ENCODE measurements around the gene SCYGR3. TPM values are rescaled to one million over a fixed set of nuclear protein-coding genes. Genes with fewer than 3 reads are reported as not detected.

The SCYGR3 gene
- total and polyA plus RNA-seq, 2 of the 13 experiments (the other 11 are each of a cell fraction or from before 2014, with no cell fraction given), result not detected

DNA sequence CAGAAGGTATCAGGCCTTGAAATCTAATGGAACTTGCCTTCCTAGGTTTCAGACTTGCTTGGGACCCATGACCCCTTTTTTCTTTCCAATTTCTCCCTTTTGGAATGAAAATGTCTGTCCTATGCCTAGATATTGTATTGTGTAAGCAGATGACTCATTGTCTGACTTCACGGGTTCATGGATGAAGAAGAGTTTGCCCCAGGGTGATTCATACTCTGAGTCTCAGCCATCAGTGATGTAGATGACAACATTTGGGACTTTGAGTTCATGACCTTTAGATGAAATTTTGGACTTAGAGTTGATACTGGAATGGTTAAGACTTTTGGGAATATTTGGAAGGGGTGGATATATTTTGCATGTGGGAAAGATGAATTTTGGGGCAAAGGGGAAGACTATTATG lies 40.8 kb upstream of the SCYGR3 start (continued):
- TF ChIP-seq REXO4 (CRISPR knock-in tag; IDR thresholded peaks at IDR 0.05; ENCODE audit: borderline replicate concordance), result no peak

DNA sequence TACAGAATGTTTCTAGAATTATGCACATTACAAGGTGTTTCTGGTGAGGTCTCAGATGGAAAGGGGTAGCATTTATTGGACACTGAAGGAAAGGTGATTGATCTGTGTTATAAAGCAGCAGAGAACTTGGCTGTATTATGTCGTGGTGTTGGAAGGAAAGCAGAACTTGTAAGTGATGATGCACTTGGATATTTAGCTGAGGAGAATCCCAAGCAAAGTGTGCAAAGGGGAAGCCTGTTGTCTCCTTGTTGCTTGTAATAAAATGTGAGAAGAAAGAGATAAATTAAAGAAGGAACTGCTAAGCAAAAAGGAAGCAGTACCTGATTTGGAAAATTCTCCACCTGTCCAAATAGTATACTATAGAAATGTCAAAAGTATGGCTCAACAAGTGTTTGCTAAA lies 39.8 kb upstream of the SCYGR3 start:
- H3K27ac ChIP-seq (ENCODE audit: extremely low read length, insufficient read depth, low read length), result no peak overlapping the region
- no peaks in the 10 kb centered on the region for H3K9me3 ChIP-seq (ENCODE audit: low read length)
- POLR2A ChIA-PET, result no interaction called here
- in situ Hi-C loops (cut with HindIII; ENCODE audit: extremely low pct_ligation_motif_present, low pct_unique_long_range_greater_than_20kb) (loop anchor here (10.0 kb wide), 2 partner anchors 230 to 250 kb away; no protein-coding TSS in a partner anchor), intact Hi-C loops (cut with micrococcal nuclease; ENCODE audit: unreplicated experiment) (loop anchor here (5.0 to 10.0 kb wide), 2 partner anchors 247 to 530 kb away; no protein-coding TSS in a partner anchor)
- H3K9ac ChIP-seq (ENCODE audit: insufficient read depth, low read depth, low read length), result no peak overlapping the region
- CTCF ChIA-PET (ENCODE audit: low intra/inter-chr PET ratio, low total read pairs), result no interaction called here
- WGBS (ENCODE audit: low lambda C conversion rate), result 83% methylated on average over 1 of the region's 1 CpG
- no peak for DNase-seq (ENCODE audit: low spot score)
- no peak overlapping the region for H2AFZ ChIP-seq (ENCODE audit: low read length)
- H3K4me2 ChIP-seq (ENCODE audit: low read depth, low read length), result no peak overlapping the region
- ATAC-seq, result no peak
- no peak for FAIRE-seq
- H3K4me1 ChIP-seq (ENCODE audit: insufficient read depth, low read length), result peaks cover 46% of the 10 kb centered on the region
- H3K27me3 ChIP-seq (ENCODE audit: control insufficient read depth in 1 of 2, insufficient read depth in 2 of 2, low read length in 2 of 2), result no peaks in the 10 kb centered on the region
- no peak overlapping the region for H3K4me3 ChIP-seq (replicated peaks in 1 of 3; ENCODE audit: insufficient read depth in 1 of 3, low read depth in 2 of 3, low read length in 3 of 3)
- TF ChIP-seq, protein P1, sequence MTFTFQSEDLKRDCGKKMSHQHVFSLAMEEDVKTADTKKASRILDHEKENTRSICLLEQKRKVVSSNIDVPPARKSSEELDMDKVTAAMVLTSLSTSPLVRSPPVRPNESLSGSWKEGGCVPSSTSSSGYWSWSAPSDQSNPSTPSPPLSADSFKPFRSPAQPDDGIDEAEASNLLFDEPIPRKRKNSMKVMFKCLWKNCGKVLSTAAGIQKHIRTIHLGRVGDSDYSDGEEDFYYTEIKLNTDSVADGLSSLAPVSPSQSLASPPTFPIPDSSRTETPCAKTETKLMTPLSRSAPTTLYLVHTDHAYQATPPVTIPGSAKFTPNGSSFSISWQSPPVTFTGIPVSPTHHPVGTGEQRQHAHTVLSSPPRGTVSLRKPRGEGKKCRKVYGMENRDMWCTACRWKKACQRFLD (CRISPR knock-in tag; IDR thresholded peaks at IDR 0.05; ENCODE audit: borderline replicate concordance), result no peak
- H3K79me2 ChIP-seq (ENCODE audit: insufficient read depth, low read length), result no peaks in the 10 kb centered on the region
- no peaks in the 10 kb centered on the region for H4K20me1 ChIP-seq (ENCODE audit: insufficient read depth, low read length)
- H3K36me3 ChIP-seq (replicated peaks in 1 of 2; ENCODE audit: control insufficient read depth in 1 of 2, insufficient read depth in 2 of 2, low read length in 2 of 2), result no peaks in the 10 kb centered on the region
- BruUV-seq (replicated peaks), result no TSS peak

DNA sequence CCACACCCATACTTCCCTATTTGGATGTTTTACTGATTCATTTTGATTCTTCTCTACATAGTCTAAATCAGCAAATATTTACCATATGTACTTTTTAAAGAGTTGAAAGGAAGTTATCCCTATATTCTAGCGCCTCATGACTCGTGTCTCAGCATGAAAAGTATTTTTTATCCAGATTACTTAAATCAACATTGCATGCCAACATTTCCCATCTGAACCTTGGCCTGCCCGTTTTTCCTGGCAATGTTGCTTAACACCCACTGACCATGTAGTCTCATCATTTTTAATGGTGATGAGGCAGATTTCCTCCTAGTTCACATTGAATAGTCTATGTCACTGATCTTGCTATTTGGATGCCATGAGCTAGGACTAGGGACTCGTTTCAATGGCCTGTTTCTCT lies 38.8 kb upstream of the SCYGR3 start:
- ATAC-seq (no peak; the same call in 1 of the 3 replicates), DNase-seq (ENCODE audit: low spot score) (peak; percentile 84), FAIRE-seq (no peak)
- Histone ChIP-seq H3K4me1 (ENCODE audit: insufficient read depth, low read length) (peaks cover 44% of the 10 kb centered on the region), H2AFZ (ENCODE audit: low read length) (no peak overlapping the region), H3K9ac (ENCODE audit: insufficient read depth, low read depth, low read length) (no peak overlapping the region), H3K4me3 (replicated peaks in 1 of 3; ENCODE audit: insufficient read depth in 1 of 3, low read depth in 2 of 3, low read length in 3 of 3) (no peak overlapping the region), H3K4me2 (ENCODE audit: low read depth, low read length) (peak overlapping the region; percentile 30), H3K9me3 (ENCODE audit: low read length) (no peaks in the 10 kb centered on the region), H3K79me2 (ENCODE audit: insufficient read depth, low read length) (no peaks in the 10 kb centered on the region), H4K20me1 (ENCODE audit: insufficient read depth, low read length) (no peaks in the 10 kb centered on the region), H3K27me3 (ENCODE audit: control insufficient read depth in 1 of 2, insufficient read depth in 2 of 2, low read length in 2 of 2) (no peaks in the 10 kb centered on the region), H3K27ac (ENCODE audit: extremely low read length, insufficient read depth, low read length) (no peak overlapping the region), H3K36me3 (replicated peaks in 1 of 2; ENCODE audit: control insufficient read depth in 1 of 2, insufficient read depth in 2 of 2, low read length in 2 of 2) (no peaks in the 10 kb centered on the region)
- intact Hi-C loops (cut with micrococcal nuclease; ENCODE audit: unreplicated experiment) (loop anchor here (5.0 to 10.0 kb wide), 2 partner anchors 246 to 529 kb away; no protein-coding TSS in a partner anchor), in situ Hi-C loops (cut with HindIII; ENCODE audit: extremely low pct_ligation_motif_present, low pct_unique_long_range_greater_than_20kb) (loop anchor here (10.0 kb wide), 2 partner anchors 231 to 249 kb away; no protein-coding TSS in a partner anchor)
- no TSS peak for BruUV-seq (replicated peaks)
- 10% methylated on average over 4 of the region's 4 CpGs for WGBS (ENCODE audit: low lambda C conversion rate)
- POLR2A ChIA-PET, result no interaction called here
- CTCF ChIA-PET (ENCODE audit: low intra/inter-chr PET ratio, low total read pairs), result interaction anchor here (1.0 kb wide), 1 partner anchor 10 kb away, joined by 3 read pairs; no protein-coding TSS in a partner anchor
- no peak for TF ChIP-seq SALL2 (CRISPR knock-in tag; IDR thresholded peaks at IDR 0.05)
- no peak for TF ChIP-seq KLF6 (CRISPR knock-in tag; IDR thresholded peaks at IDR 0.05)
- no peak for TF ChIP-seq ZNF777 (CRISPR knock-in tag; IDR thresholded peaks at IDR 0.05)
- no peak for TF ChIP-seq SP4 (CRISPR knock-in tag; IDR thresholded peaks at IDR 0.05)
- TF ChIP-seq, protein P2, sequence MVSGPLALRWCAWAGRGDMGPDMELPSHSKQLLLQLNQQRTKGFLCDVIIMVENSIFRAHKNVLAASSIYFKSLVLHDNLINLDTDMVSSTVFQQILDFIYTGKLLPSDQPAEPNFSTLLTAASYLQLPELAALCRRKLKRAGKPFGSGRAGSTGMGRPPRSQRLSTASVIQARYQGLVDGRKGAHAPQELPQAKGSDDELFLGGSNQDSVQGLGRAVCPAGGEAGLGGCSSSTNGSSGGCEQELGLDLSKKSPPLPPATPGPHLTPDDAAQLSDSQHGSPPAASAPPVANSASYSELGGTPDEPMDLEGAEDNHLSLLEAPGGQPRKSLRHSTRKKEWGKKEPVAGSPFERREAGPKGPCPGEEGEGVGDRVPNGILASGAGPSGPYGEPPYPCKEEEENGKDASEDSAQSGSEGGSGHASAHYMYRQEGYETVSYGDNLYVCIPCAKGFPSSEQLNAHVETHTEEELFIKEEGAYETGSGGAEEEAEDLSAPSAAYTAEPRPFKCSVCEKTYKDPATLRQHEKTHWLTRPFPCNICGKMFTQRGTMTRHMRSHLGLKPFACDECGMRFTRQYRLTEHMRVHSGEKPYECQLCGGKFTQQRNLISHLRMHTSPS (CRISPR knock-in tag; IDR thresholded peaks at IDR 0.05; ENCODE audit: low read depth), result no peak
- TF ChIP-seq, protein P3, sequence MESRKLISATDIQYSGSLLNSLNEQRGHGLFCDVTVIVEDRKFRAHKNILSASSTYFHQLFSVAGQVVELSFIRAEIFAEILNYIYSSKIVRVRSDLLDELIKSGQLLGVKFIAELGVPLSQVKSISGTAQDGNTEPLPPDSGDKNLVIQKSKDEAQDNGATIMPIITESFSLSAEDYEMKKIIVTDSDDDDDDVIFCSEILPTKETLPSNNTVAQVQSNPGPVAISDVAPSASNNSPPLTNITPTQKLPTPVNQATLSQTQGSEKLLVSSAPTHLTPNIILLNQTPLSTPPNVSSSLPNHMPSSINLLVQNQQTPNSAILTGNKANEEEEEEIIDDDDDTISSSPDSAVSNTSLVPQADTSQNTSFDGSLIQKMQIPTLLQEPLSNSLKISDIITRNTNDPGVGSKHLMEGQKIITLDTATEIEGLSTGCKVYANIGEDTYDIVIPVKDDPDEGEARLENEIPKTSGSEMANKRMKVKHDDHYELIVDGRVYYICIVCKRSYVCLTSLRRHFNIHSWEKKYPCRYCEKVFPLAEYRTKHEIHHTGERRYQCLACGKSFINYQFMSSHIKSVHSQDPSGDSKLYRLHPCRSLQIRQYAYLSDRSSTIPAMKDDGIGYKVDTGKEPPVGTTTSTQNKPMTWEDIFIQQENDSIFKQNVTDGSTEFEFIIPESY (CRISPR knock-in tag; IDR thresholded peaks at IDR 0.05), result no peak
- no peak for TF ChIP-seq SP140L (CRISPR knock-in tag; IDR thresholded peaks at IDR 0.05; ENCODE audit: borderline replicate concordance)
- no peak for TF ChIP-seq ZKSCAN8 (CRISPR knock-in tag; IDR thresholded peaks at IDR 0.05; ENCODE audit: borderline replicate concordance)
- no peak for TF ChIP-seq SETDB1 (CRISPR knock-in tag; IDR thresholded peaks at IDR 0.05; ENCODE audit: borderline replicate concordance)
- no peak for TF ChIP-seq ZNF382 (CRISPR knock-in tag; IDR thresholded peaks at IDR 0.05; ENCODE audit: borderline replicate concordance)
